Thymus (tissue), 11 donors: Measurements from ENCODE around the gene FZD4. TPM values are rescaled to one million over a fixed set of nuclear protein-coding genes. Genes with fewer than 3 reads are reported as not detected.
"Not testable (repeated sequence)": the region's sequence is repeated elsewhere in the genome, so short reads cannot be mapped to it uniquely, and the experiment has no call there.

Experiments
- DNase-seq, 9 donors: peaks; one replicate each; pipeline ENCODE4 v3.0.0-alpha.2; 2013; ENCODE audit warnings: low spot score in 9 of 9, low read depth in 6 of 9, missing footprints in 1 of 9
- H3K27ac ChIP-seq, 2 donors: one replicate each; pipeline ENCODE4 v1.5.1; 2013; ENCODE audit warnings: control low read depth in 1 of 2, low read depth in 1 of 2, low read length in 1 of 2, mild to moderate bottlenecking in 1 of 2, moderate library complexity in 1 of 2
- H3K27me3 ChIP-seq, 2 donors: one replicate each; pipeline ENCODE4 v1.5.1; 2013; ENCODE audit warnings: low read length in 1 of 2; ENCODE audit not compliant: control insufficient read depth in 2 of 2, insufficient read depth in 1 of 2
- H3K36me3 ChIP-seq, 2 donors: one replicate each; pipeline ENCODE4 v1.5.1; 2013; ENCODE audit warnings: low read length in 1 of 2, mild to moderate bottlenecking in 1 of 2, moderate library complexity in 1 of 2; ENCODE audit not compliant: control insufficient read depth in 2 of 2, insufficient read depth in 2 of 2
- H3K4me1 ChIP-seq, 2 donors: one replicate each; pipeline ENCODE4 v1.5.1; 2013; ENCODE audit warnings: low read length in 2 of 2; ENCODE audit not compliant: control insufficient read depth in 2 of 2, insufficient read depth in 2 of 2
- H3K4me3 ChIP-seq, 2 donors: one replicate each; pipeline ENCODE4 v1.5.1; 2013; ENCODE audit warnings: low read length in 2 of 2, control low read depth in 1 of 2, mild to moderate bottlenecking in 1 of 2
- H3K9me3 ChIP-seq, 2 donors: one replicate each; pipeline ENCODE4 v1.5.1; 2013; ENCODE audit warnings: low read length in 1 of 2, mild to moderate bottlenecking in 1 of 2; ENCODE audit not compliant: control insufficient read depth in 2 of 2, insufficient read depth in 1 of 2
- WGBS: extraction: QIAGEN DNeasy Blood & Tissue Kit; methylation state at CpG from one replicate; pipeline ENCODE4 v1.1.7; 2013; 5-methylcytosine and 5-hydroxymethylcytosine counted together
- polyA plus RNA-seq: library from polyadenylated mRNA; stranded (reverse); fragments of 200-250 nt; gene quantifications from one replicate; pipeline ENCODE4 v1.2.3, GENCODE V29; 2013
- total RNA-seq: library from RNA; stranded (reverse); fragments of 120-200 nt; gene quantifications from one replicate; pipeline ENCODE4 v1.2.4, GENCODE V29; 2013
- donor health status: healthy.

The FZD4 gene
- total and polyA plus RNA-seq, 2 donors, result 3.4 to 5.9 TPM

DNA sequence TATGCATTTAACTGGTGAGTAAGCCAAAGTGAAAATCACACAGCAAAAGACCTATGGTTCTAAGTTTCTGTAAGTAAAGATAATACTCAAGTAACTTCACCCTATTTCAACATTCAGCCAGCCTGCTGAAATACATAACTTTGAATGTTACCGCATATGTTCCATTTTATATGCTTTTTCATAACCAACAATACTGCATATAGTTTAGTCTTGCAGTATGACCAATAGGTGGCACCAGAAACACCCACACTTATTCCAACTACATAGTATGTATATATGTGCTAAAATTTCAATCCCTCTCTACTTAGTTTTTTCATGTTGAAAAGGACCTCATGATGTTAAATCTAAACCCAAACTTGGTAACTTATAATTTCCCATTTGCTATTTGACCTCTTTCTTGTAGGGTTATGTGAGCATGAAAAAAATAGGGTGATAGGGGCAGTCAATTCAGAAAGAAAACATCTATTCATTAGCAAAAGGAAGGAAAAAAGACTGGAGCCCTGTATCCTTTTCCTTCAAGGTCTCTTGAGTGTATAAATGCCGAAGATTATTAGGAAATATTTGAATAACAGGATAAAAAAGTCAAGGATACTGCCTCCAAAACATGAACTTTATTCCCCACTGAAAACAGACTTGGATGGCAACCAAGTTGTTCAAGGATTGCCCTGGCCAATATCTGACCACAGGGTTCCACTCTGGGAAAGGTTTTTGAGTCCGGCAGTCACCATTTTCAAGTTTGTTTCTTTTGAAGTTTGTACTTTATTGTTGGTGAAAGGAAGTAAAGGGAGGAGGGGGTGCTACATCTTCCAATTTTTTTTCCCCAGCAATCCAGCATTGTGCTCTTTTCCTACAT, 23.8 kb upstream of the FZD4 start:
- H3K4me3 ChIP-seq, result no peak overlapping the region
- H3K27ac ChIP-seq, result no peak overlapping the region
- no peaks in the 10 kb centered on the region for H3K36me3 ChIP-seq
- DNase-seq, result peak in 4 of 9 donors; percentile 22 to 55 (median 33)
- H3K4me1 ChIP-seq, result no peaks in the 10 kb centered on the region
- no peaks in the 10 kb centered on the region for H3K9me3 ChIP-seq
- WGBS, result 67% methylated on average over 3 of the region's 3 CpGs
- no peaks in the 10 kb centered on the region for H3K27me3 ChIP-seq

DNA sequence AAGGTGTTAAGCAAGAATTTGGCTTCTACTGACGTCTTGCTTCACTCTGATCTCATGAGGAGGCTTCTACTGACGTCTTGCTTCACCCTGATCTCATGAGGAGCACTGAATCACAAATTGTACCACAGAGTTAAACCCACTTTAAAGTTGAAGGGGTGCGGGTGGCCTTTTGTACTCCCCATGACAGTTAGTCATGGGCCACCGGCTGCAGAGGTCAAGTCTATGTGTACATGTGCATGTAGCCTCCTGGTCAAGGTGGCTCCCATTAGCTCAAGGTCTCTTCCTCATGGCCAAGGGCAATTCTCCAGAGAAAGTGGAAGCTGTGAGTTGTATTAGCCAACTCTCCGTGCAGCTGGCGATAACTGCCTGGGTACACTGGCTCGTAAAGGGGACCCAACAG, 23.1 kb upstream of the FZD4 start:
- no peak for DNase-seq
- no peak overlapping the region for H3K27ac ChIP-seq
- H3K36me3 ChIP-seq, result no peaks in the 10 kb centered on the region
- 93% methylated on average over 7 of the region's 7 CpGs for WGBS
- H3K4me1 ChIP-seq, result no peaks in the 10 kb centered on the region
- H3K27me3 ChIP-seq, result no peaks in the 10 kb centered on the region
- H3K4me3 ChIP-seq, result no peak overlapping the region
- peaks cover 2 to 3% of the 10 kb centered on the region in 2 donors for H3K9me3 ChIP-seq

DNA sequence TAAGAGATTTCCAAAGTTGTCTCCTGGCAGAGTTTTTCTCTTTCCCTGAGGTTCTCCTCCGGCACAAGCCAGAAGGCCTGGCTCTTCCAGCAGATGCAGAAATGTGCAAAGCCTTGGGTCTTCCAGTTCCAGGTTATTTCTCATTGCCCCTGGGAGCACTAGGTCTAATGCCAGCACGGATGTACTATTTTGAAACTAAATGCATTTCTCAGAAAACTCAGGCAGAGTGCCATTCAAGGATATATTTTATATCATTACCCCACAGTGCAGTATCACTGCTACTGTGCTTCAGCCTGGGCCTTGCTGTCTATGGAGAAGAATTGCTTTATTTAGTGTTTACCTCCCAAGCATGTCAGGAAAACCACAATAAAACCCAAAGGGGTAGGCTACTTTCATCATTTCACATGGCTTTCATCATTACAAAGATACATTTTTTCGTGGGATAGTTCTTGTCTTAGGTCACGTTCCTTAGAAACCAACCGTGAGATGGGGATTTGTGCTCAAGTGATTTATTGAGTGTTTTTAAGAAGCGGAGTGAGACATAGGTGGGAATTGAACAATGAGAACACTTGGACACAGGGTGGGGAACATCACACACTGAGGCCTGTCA, 22.4 kb upstream of the FZD4 start:
- Histone ChIP-seq H3K27me3 (no peaks in the 10 kb centered on the region), H3K9me3 (peaks cover 2 to 5% of the 10 kb centered on the region in 2 donors), H3K36me3 (no peaks in the 10 kb centered on the region), H3K4me1 (no peaks in the 10 kb centered on the region), H3K27ac (no peak overlapping the region), H3K4me3 (no peak overlapping the region)
- 91% methylated on average over 6 of the region's 6 CpGs for WGBS
- no peak for DNase-seq

DNA sequence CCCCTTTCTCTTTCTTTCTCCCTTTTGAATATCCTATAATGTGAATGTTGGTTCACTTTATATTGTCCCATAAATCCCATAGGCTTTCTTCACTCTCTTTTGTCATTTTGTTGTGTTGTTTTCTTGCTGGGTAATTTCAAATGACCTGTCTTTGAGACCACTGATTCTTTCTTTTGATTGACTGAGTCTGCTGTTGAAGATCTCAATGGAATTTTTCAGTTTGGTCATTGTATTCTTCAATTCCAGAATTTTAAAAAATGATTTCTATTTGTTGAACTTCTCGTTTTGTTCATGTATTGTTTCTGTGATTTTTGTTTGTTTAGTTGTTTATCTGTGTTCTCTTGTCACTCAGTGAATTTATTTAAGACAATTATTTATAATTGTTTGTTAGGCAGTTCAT, 17.5 kb upstream of the FZD4 start:
- Histone ChIP-seq H3K4me1 (no peaks in the 10 kb centered on the region), H3K36me3 (no peaks in the 10 kb centered on the region), H3K9me3 (peaks cover 2 to 10% of the 10 kb centered on the region in 2 donors), H3K27me3 (no peaks in the 10 kb centered on the region), H3K27ac (no peak overlapping the region), H3K4me3 (no peak overlapping the region)
- 90% methylated on average over 1 of the region's 1 CpG for WGBS
- no peak for DNase-seq

DNA sequence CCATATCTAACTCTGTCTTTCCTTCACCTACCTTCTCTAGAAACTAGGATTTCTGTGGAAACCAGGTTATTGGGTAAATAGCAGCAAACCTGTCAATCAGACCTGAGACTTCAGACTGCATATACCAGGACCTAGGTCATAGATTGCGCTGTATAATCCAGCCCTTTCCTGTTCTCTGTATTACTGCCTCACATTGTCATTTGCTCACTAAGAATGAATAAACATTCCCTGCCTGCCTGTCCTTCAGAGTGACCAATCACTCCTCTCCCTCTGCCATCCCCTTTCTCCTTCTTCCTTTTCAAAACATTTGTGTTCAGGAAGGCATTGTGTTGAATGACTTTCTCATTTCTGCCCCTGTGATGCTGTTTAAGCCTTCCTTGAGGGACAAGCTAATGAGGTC, 14.1 kb upstream of the FZD4 start:
- DNase-seq, result no peak
- Histone ChIP-seq H3K27ac (no peak overlapping the region), H3K36me3 (no peaks in the 10 kb centered on the region), H3K4me3 (no peak overlapping the region), H3K27me3 (no peaks in the 10 kb centered on the region), H3K9me3 (peaks cover 2 to 10% of the 10 kb centered on the region in 2 donors), H3K4me1 (no peaks in the 10 kb centered on the region)
- 98% methylated on average over 1 of the region's 1 CpG for WGBS

DNA sequence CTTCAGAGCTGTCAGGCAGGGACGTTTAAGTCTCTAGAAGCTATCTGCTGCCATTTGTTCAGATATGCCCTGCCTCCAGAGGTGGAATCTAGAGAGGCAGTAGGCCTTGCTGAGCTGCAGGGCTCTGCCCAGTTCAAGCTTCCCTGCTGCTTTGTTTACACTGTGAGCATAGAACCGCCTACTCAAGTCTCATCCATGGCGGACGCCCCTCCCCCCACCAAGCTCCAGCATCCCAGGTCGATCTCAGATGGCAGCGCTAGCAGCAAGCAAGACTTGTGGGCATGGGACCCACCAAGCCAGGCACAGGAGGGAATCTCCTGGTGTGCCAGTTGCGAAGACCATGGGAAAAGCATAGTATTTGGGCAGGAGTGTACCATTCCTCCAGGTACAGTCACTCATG, 12.4 kb upstream of the FZD4 start:
- not testable (repeated sequence) for H3K4me3 ChIP-seq, DNase-seq, H3K27ac ChIP-seq, H3K4me1 ChIP-seq, H3K27me3 ChIP-seq, H3K9me3 ChIP-seq, H3K36me3 ChIP-seq
- 97% methylated on average over 7 of the region's 7 CpGs for WGBS

DNA sequence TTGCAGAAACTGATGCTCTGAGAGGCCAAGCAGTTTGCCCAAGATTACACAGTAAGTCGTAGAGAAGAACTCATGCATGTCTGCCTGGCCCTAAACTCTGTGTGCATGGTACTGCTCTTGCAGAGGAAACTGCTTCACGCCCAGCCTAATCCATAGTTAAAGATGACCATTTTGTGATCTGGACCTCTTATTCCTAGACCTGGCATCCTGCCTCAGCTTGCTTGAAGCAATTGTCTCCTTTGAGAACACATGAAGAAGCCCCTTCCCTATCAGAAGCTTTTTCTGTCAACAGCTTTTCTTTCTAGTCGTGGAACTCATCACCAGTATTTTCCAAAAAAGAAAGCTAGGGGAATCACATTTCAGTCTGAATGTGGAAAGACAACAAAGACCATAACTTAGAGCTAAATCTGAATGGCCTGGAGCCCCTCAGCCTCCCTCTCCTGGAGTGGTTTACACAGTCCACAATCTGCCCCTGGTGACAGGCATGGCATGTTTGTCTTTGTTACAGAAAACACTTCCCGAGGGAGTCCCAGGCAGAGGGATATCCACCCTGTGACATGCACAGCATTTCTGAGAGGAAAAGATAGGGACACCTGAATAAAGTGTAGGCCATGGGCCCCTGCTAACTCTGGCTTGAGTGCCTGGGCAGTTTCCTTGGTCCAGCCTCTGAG, 2.9 kb upstream of the FZD4 start:
- Histone ChIP-seq H3K27me3 (peaks cover 39 to 55% of the 10 kb centered on the region in 2 donors), H3K36me3 (no peaks in the 10 kb centered on the region), H3K4me3 (no peak overlapping the region), H3K9me3 (no peaks in the 10 kb centered on the region), H3K4me1 (peaks cover 3 to 10% of the 10 kb centered on the region in 2 donors), H3K27ac (no peak overlapping the region)
- 89% methylated on average over 4 of the region's 4 CpGs for WGBS
- DNase-seq, result no peak

DNA sequence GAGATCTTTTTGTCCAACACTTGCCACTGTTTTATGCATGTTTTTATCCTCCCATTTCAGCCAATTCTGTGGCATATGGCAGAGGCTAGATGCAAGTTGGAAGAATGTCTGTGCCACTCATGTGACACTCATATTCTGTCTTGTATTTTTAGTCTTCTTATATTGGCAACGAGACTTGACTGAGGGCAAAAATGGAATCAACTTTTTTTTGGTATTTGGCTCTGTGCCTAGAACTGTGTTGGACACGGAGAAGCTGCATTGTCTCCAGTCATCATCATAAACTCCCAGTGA, 1.7 kb upstream of the FZD4 start:
- Histone ChIP-seq H3K27me3 (peaks cover 45 to 63% of the 10 kb centered on the region in 2 donors), H3K9me3 (no peaks in the 10 kb centered on the region), H3K36me3 (no peaks in the 10 kb centered on the region), H3K4me3 (no peak overlapping the region), H3K4me1 (peaks cover 3 to 10% of the 10 kb centered on the region in 2 donors), H3K27ac (no peak overlapping the region)
- 91% methylated on average over 2 of the region's 2 CpGs for WGBS
- no peak for DNase-seq

DNA sequence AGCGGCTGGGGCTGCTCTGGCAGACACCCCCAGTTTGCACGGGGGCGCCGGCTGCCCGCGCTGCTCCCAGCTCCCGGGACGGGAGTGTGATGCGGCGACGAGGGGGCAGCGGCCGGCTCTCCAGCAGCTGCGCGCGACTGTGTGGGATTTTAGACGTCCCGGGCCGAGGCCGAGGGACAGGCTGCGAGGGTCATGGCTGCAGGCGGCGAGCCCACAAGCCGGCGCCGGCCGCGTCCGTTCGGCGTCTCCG, 159 bp downstream of the FZD4 start:
- H3K27me3 ChIP-seq, result peaks cover 47 to 68% of the 10 kb centered on the region in 2 donors
- peak overlapping the region in 1 of 2 donors; percentile 31 for H3K27ac ChIP-seq
- no peak for DNase-seq
- H3K4me3 ChIP-seq, result peak overlapping the region in 1 of 2 donors; percentile 49
- H3K9me3 ChIP-seq, result no peaks in the 10 kb centered on the region
- whole genome bisulfite sequencing, result under 1% methylated on average over 32 of the region's 32 CpGs
- H3K4me1 ChIP-seq, result peaks cover 3 to 10% of the 10 kb centered on the region in 2 donors
- H3K36me3 ChIP-seq, result no peaks in the 10 kb centered on the region
